Natural killer cell (primary cell): Measurements from ENCODE around the gene KLC3. TPM values are rescaled to one million over a fixed set of nuclear protein-coding genes. Genes with fewer than 3 reads are reported as not detected.
"Not testable (repeated sequence)": the region's sequence is repeated elsewhere in the genome, so short reads cannot be mapped to it uniquely, and the experiment has no call there.

Source experiments
- ATAC-seq, 3 donors: fragments of 150-1000 bp in 2 of 3; fragments of 200-7000 bp in 1 of 3; cut with Tn5 transposase; 1 replicate in 1 of 3; 2 replicates in 2 of 3; pipeline ENCODE4 v1.10.0; 2021; ENCODE audit warnings: mild to moderate bottlenecking in 2 of 3, moderate library complexity in 2 of 3
- DNase-seq, 2 donors: peaks; one replicate each; pipeline versions ENCODE4 v3.0.0 to v3.0.0-alpha.2; 2013 to 2021; ENCODE audit warnings: mixed read lengths in 1 of 2
- H3K27ac ChIP-seq: one replicate; pipeline ENCODE4 v1.5.1; 2013; ENCODE audit warnings: mild to moderate bottlenecking, low read length
- H3K27me3 ChIP-seq: one replicate; pipeline ENCODE4 v1.6.1; 2013; ENCODE audit warnings: low read length; ENCODE audit not compliant: control insufficient read depth, insufficient read depth
- H3K36me3 ChIP-seq: one replicate; pipeline ENCODE4 v1.6.1; 2013; ENCODE audit warnings: low read length; ENCODE audit not compliant: control insufficient read depth, insufficient read depth
- H3K4me1 ChIP-seq: one replicate; pipeline ENCODE4 v1.6.1; 2013; ENCODE audit warnings: low read length; ENCODE audit not compliant: control insufficient read depth, insufficient read depth
- H3K4me3 ChIP-seq: one replicate; pipeline ENCODE4 v1.5.1; 2013; ENCODE audit warnings: low read length
- H3K9me3 ChIP-seq: one replicate; pipeline ENCODE4 v1.6.1; 2013; ENCODE audit warnings: low read length; ENCODE audit not compliant: control insufficient read depth, insufficient read depth
- H3K27ac Mint-ChIP-seq, 2 donors: one replicate each; pipeline ENCODE4 v1.8.0; 2022; ENCODE audit warnings: mild to moderate bottlenecking in 2 of 2, mixed read lengths in 2 of 2, moderate library complexity in 1 of 2
- H3K27me3 Mint-ChIP-seq, 2 donors: one replicate each; pipeline ENCODE4 v1.8.0; 2022; ENCODE audit warnings: low read depth in 2 of 2, mixed read lengths in 2 of 2
- H3K36me3 Mint-ChIP-seq: one replicate; pipeline ENCODE4 v1.8.0; 2022; ENCODE audit warnings: mixed read lengths
- H3K4me1 Mint-ChIP-seq, 2 donors: one replicate each; pipeline ENCODE4 v1.8.0; 2022; ENCODE audit warnings: mixed read lengths in 2 of 2
- H3K4me3 Mint-ChIP-seq: one replicate; pipeline ENCODE4 v1.8.0; 2022; ENCODE audit warnings: mild to moderate bottlenecking, moderate library complexity, mixed read lengths
- H3K9me3 Mint-ChIP-seq, 2 donors: one replicate each; pipeline ENCODE4 v1.8.0; 2022; ENCODE audit warnings: mixed read lengths in 2 of 2
- CTCF ChIP-seq: fragments of 200-600 bp; IDR thresholded peaks from one replicate; pipeline ENCODE4 v1.8.0; 2022; ENCODE audit warnings: antibody characterized with exemption
- WGBS: methylation state at CpG from one replicate; pipeline ENCODE4 v1.1.7; 2013; ENCODE audit warnings: missing lambda C conversion rate; ENCODE audit not compliant: insufficient coverage; 5-methylcytosine and 5-hydroxymethylcytosine counted together
- intact Hi-C: fragments of 100-400 bp; cut with micrococcal nuclease; formaldehyde crosslinking; loops from one replicate; pipeline ENCODE4 v1.14.2; 2022
- total RNA-seq, 4 donors: library from RNA; stranded (reverse); fragments of 120-200 nt in 1 of 4; gene quantifications; one replicate each; pipeline versions ENCODE4 v1.2.3 to v1.2.4, GENCODE V29; 2013 to 2022

The KLC3 gene
- total RNA-seq, 3 donors from 2014 or later (not counting 1 experiment from before 2014, with no cell fraction given) = not detected

- Mint-ChIP-seq H3K27ac (no peak overlapping the region), H3K36me3 (no peaks in the 10 kb centered on the region)
These were observed 6.8 kb upstream of the KLC3 start for GRCh38 chr19:45333609-45334303.

GRCh38 chr19:45334881-45335280 is 5.7 kb upstream of the KLC3 start:
- not testable (repeated sequence) for H3K27ac Mint-ChIP-seq, ATAC-seq
- 98% methylated on average over 3 of the region's 4 CpGs for WGBS

More at GRCh38 chr19:45333609-45334303, 6.8 kb upstream of the KLC3 start:
- H3K9me3 Mint-ChIP-seq = no peaks in the 10 kb centered on the region
- no peak for DNase-seq
- no peak overlapping the region for H3K27ac ChIP-seq
- TF ChIP-seq CTCF = no peak
- no peak for ATAC-seq
- no peaks in the 10 kb centered on the region for H3K36me3 ChIP-seq
- no peaks in the 10 kb centered on the region for H3K9me3 ChIP-seq
- no peak overlapping the region for H3K4me3 ChIP-seq
- H3K27me3 ChIP-seq = no peaks in the 10 kb centered on the region
- peaks cover 4 to 5% of the 10 kb centered on the region in 2 donors for H3K4me1 Mint-ChIP-seq
- no peak overlapping the region for H3K4me3 Mint-ChIP-seq
- WGBS = 87% methylated on average over 9 of the region's 10 CpGs
- peaks cover 0 to 7% of the 10 kb centered on the region in 2 donors for H3K27me3 Mint-ChIP-seq
- H3K4me1 ChIP-seq = peaks cover 4% of the 10 kb centered on the region
- intact Hi-C loops = no loop called here

GRCh38 chr19:45336696-45337251 is 3.8 kb upstream of the KLC3 start:
- Histone ChIP-seq H3K4me1 (peaks cover 10% of the 10 kb centered on the region), H3K9me3 (no peaks in the 10 kb centered on the region), H3K4me3 (no peak overlapping the region), H3K27me3 (peaks cover 9% of the 10 kb centered on the region), H3K27ac (no peak overlapping the region), H3K36me3 (no peaks in the 10 kb centered on the region)
- TF ChIP-seq CTCF = no peak
- no peak for DNase-seq
- Mint-ChIP-seq H3K4me3 (no peak overlapping the region), H3K4me1 (peaks cover 10 to 12% of the 10 kb centered on the region in 2 donors), H3K36me3 (no peaks in the 10 kb centered on the region), H3K27me3 (peaks cover 8 to 12% of the 10 kb centered on the region in 2 donors), H3K9me3 (no peaks in the 10 kb centered on the region), H3K27ac (no peak overlapping the region)
- intact Hi-C loops = loop anchor here (5.0 kb wide), 3 partner anchors 434 to 554 kb away; no protein-coding TSS in a partner anchor
- no peak for ATAC-seq
- 77% methylated on average over 10 of the region's 11 CpGs for WGBS

More at GRCh38 chr19:45334881-45335280, 5.7 kb upstream of the KLC3 start:
- not testable (repeated sequence) for H3K9me3 Mint-ChIP-seq, H3K36me3 ChIP-seq, H3K27me3 ChIP-seq, H3K9me3 ChIP-seq, H3K4me1 ChIP-seq, H3K4me3 ChIP-seq, DNase-seq, H3K4me3 Mint-ChIP-seq, H3K4me1 Mint-ChIP-seq, H3K27ac ChIP-seq, H3K36me3 Mint-ChIP-seq
- intact Hi-C loops = loop anchor here (5.0 kb wide), 3 partner anchors 433 to 553 kb away; no protein-coding TSS in a partner anchor
- H3K27me3 Mint-ChIP-seq = peaks cover 1 to 11% of the 10 kb centered on the region in 2 donors

- Mint-ChIP-seq H3K4me1 (peaks cover 10 to 12% of the 10 kb centered on the region in 2 donors), H3K9me3 (no peaks in the 10 kb centered on the region), H3K27me3 (peaks cover 8 to 15% of the 10 kb centered on the region in 2 donors), H3K4me3 (peak overlapping the region; percentile 77), H3K27ac (no peak overlapping the region), H3K36me3 (no peaks in the 10 kb centered on the region)
- DNase-seq (no peak), ATAC-seq (no peak)
- intact Hi-C loops = loop anchor here (5.0 kb wide), 3 partner anchors 437 to 557 kb away; no protein-coding TSS in a partner anchor
- H3K4me1 ChIP-seq = peaks cover 10% of the 10 kb centered on the region
- H3K9me3 ChIP-seq = no peaks in the 10 kb centered on the region
- no peak overlapping the region for H3K27ac ChIP-seq
- H3K36me3 ChIP-seq = no peaks in the 10 kb centered on the region
- WGBS = 91% methylated on average over 3 of the region's 6 CpGs
- no peak for TF ChIP-seq CTCF
- H3K27me3 ChIP-seq = peaks cover 9% of the 10 kb centered on the region
- no peak overlapping the region for H3K4me3 ChIP-seq
These were observed 921 bp upstream of the KLC3 start for GRCh38 chr19:45339629-45340028.
